NCI-H1092 treated with DMSO at 0.1 percent for 48 hours (cell line): ENCODE measurements around the gene CCDC170.

ENCODE experiments used
- DNase-seq: peaks from one replicate; lab custom pipeline; 2025; lab: John Stamatoyannopoulos, UW

CCDC170 gene

DNA sequence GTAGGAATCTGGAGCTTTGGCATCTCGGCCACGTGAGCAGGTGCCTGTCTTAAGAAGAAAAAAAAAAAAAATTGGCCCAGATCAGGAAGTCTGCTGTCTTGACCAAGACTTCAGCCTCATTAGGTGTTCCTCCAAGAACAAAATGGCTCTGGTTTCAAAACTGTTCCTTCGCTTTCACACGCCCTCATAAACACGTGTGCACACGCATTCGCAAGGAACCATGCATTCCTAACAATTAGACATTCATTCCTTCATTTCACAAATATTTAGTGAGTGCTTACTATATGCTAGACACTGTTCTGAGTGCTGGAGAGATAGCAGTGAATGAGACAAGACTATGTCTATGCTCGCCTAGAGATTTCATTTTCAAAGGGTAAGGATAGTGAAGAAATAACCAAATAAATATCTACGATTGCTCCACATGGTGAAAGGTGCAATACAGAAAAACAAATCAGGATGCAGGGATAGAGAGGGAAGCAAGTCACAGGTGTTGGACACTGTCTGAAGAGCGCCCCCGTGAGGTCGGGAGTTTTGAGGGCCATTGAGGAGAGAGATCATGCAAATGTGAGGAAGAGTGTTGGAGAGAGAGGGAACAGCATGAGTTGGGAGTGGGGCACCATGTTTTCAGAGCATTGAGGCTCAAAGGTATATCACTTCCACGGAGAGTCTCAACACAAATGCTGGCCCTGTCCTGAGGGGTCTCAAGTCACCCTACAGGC lies 53.3 kb downstream of the CCDC170 start:
- no peak for DNase-seq

DNA sequence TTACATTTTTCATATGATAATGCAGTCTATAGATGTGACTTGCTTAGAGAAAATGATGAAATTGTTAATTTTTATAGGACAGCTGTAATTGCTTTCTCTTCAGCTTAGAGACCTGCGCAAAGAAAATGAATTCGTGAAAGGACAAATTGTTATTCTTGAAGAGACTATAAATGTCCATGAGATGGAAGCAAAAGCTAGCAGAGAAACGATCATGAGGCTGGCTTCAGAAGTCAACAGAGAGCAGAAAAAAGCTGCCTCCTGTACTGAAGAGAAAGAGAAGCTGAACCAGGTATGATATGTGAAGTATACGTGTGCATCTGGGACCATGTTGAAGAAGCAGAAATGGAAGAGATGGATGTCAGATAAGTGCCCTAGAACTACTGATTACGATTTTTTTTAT lies 54.4 kb downstream of the CCDC170 start:
- DNase-seq = no peak

DNA sequence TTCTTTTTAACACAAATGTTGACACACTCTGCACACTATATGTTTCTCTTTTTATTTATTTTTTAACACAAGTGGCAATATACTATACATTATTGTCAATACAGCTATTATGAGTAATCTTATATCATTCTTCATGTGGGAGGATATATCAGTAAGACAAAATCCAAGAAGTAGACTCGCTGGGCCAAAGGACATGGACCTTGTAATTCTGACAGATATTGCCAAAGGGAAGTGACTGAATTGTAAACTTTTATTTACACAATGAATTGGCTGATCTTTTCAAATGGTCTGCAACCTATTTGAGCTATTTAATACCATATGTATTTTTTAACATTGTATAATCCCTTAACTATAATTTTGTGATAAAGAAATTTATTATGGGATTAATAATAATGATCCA lies 56.0 kb downstream of the CCDC170 start:
- no peak for DNase-seq

DNA sequence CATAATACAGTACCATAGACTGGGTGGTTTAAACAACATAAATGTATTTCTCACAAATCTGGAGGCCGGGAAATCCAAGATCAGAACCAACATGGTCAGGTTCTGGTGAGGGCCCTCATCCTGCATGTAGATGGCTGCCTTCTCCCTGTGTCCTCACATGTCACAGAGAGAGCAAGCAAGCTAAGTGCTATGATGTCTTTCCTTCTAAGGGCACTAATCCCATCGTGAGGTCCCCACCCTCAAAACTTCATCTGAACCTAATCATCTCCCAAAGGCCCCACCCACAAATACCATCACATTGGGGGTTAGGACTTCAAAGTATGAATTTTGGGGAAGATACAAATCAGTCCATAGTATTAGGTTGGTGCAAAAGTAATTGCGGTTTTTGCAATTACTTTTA lies 56.8 kb downstream of the CCDC170 start:
- DNase-seq = no peak

DNA sequence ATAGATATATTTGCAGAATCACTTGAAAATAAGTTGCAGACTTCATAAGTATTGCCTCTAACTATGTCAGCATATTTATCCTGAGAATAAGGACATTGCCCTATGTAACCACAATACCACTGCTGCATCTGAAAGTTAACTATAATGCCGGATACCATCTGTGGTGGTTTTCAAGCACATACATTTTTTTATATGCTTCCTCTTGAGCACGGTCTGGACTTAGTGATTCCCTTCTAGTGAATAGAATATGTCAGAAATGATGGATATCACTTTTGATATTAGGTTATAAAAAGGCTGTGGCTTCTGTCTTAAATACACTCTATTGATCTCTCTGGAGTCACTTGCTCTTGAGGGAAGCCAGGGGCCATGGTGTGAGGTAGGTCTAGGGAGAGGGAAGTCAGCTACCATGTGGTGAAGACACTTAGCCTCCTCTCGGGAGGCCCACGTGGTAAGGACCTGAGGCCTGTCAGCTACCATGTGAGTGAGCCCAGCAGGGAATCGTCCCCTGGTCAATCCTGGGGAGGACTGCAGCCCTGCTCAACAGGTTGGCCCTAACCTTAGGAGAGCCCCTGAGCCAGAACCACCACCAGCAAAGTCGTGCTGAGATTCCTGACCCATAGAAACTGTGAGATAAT lies 57.5 kb downstream of the CCDC170 start:
- DNase-seq = no peak

DNA sequence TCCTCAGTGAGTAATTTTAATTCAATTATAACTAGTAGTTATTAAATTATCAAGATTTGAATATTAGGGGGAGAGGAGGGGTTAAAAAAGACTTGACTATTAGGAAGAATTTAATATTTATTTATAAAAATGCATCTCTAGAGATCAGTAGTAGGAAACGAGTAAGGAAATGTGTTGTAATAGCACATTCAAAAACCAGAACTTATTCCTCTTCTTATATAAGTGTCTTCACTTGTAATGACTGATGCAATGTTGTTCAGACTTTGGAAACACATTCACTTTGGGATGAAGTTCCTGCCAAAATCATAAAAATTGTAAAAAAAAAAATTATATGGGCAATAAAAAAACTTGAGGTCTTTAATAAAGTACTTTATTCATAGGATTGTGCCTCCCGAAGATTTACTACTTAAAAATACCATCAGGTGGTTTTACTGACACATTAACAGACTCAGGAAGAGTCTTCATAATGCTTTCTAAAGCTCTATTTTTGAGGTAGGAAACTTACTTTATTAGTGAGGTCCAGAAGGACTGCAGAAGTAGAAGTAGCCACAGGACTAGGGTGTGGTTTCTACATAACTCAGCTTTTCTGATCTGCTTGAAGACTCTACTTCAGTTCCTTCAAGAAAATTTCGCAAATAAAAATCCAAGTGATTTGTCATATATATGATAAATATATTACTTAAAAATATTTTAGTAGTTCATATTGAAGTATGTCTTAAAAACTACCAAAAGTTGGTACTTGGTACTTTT lies 59.8 kb downstream of the CCDC170 start:
- no peak for DNase-seq

DNA sequence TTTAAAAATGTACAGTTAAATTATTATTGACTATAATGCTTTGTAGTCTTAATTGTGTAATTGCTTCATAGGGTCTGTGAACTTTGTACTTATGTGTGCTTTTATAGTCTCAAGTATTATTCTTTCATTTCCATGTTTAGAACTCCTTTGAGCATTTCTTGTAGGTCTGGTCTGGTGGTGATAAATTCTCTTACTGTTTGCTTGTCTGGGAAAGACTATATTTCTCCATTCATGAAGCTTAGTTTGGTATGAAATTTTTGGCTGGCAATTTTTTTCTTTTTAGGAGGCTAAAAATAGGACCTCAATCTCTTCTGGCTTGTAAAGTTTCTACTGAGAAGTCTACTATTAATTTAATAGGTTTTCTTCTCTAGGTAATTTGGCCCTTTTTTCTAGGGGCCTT lies 67.4 kb downstream of the CCDC170 start:
- no peak for DNase-seq

DNA sequence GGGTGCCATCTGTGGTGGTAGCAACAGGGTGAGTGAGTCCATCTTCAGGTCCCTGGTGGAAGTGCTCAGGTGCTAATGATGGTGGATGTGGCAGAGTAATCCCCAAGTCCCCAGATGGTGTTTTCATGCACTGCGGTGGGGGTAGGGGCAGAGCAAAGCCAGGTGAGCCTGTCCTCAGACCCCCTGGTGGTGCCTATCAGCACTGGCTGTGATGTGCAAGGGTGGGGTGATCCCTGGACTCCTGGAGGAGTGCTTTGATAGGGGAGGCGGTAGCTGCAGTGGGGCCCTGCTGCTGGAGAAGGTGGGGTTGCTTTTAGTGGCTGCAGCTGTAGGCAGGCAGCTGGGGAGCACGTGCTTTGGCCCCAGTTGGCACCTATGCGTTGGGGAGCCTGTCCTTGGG lies 70.8 kb downstream of the CCDC170 start:
- DNase-seq = no peak

DNA sequence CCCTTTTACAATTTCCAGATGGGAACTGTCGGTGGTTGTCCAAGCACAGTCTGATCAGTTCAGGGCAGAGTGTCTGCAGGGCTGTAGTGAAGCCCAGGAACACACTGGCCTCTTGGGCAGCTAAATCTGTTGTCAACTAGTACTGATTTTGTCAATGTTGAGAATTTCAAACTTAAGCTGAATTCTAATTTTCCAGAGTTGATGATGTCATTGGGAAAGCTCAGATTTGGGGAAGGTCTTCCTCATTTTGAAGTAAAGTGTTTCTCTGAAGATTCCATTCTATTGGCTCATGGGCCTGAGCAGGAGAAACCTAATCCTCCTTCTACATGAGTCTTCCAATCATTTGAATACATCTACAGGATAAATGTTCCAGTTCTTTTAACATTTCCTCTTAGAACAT lies 72.1 kb downstream of the CCDC170 start:
- no peak for DNase-seq

DNA sequence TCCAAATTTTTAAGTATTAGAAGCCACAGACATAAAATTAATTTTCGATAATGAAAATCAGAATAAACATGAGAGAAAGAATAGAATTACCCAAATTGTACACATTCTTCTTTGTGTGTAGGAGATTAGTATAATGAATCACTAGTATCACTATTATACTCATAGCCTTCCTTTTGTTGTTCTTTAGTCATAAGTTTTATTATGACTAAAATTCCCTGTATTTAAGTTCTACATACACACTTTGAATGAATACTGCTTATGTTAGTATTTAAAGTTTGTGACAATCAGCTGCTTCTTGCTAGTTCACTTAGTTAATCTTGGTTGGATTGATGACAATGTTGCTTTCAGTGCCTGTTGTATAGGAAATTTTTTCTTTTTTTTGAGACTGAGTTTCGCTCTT lies 72.7 kb downstream of the CCDC170 start:
- DNase-seq = no peak

DNA sequence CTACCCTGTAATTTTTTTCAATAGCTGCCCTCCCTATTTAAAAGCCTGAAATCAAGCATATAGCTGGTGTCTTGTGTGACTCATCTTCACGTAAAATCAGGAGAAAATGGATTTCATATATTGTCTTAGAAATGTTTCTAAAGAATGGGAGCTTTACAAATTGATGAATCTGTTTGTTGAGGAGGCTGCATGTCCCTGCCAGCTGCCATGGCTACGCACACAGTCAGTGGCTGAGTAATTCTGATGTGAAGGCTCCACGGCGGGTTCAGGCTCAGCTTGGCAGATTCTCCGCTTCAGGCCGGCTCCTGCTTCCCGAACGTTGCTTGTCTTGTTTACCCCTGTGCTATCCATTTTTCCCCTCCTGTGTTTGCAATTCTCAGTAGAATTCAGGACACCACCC lies 82.8 kb downstream of the CCDC170 start:
- no peak for DNase-seq

DNA sequence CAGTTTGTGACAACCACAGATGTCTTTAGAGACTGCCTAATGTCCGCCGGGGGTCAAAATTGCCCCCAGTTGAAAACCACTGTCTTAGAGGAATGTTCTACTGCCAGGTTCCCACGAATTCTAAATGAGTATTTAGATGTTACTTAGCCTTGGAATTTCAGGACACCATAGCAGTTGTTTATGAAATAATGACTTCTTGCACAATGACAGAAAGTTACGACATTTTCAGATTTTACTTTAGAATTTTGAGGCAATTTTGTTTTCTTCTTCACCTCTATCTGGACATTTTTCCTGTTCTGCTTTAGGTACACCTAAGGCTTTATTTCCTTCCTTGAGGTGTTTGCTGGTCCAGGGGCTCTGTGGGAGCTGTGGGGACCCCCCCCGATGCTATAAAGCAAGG lies 83.4 kb downstream of the CCDC170 start:
- DNase-seq = no peak

DNA sequence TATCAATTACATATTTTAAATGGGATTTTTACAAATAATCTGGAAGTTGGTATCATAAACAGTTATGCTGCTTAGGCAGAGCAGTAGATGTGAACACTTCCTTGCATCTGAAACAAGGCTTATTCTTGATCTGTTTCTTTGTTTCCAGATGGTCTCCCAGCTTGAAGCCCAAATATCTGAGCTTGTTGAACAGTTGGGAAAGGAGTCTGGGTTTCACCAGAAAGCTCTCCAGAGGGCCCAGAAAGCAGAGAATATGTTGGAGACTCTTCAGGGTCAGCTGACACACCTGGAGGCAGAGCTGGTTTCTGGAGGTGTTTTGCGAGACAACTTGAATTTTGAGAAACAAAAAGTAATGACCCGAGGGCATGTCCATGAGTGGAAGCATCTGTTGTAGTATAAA lies 91.9 kb downstream of the CCDC170 start:
- DNase-seq = no peak

DNA sequence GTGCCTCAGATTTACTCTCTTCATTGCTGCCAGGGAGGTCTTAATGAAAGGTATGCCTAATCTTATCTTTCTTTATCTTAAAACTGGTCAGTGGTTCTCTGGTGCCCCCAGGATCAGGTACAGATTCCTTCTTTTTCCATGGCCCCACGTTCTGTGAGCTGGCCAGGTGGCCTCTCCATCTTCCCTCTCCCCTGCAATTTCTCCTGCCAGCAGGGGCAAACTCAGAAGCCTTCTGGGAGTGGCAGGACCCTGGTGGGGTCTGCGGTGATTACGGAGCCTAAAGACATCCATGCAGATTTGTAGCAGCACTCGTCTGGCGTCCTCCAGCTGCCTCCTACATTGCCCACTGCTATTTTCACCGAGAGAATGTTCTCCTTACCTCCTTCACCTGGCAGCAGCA lies 95.8 kb downstream of the CCDC170 start:
- no peak for DNase-seq

DNA sequence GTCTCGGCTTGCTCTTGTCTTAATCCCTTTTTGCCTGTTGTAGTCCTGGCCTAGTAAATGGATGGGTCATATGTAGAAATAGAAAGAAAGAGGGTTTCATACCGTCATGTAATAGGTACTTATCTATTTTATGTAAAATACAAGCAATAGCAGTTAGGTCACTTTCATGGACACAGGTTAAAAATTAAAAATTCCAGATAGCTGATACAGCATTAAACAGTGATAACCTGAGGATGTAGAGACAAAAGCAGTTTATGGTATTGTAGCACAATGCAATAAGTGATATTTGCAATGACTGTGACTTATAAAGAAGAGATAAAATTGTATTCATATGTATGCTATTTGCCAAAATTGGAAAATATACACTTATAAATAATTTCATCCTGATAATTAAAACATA lies 96.9 kb downstream of the CCDC170 start:
- DNase-seq = no peak

DNA sequence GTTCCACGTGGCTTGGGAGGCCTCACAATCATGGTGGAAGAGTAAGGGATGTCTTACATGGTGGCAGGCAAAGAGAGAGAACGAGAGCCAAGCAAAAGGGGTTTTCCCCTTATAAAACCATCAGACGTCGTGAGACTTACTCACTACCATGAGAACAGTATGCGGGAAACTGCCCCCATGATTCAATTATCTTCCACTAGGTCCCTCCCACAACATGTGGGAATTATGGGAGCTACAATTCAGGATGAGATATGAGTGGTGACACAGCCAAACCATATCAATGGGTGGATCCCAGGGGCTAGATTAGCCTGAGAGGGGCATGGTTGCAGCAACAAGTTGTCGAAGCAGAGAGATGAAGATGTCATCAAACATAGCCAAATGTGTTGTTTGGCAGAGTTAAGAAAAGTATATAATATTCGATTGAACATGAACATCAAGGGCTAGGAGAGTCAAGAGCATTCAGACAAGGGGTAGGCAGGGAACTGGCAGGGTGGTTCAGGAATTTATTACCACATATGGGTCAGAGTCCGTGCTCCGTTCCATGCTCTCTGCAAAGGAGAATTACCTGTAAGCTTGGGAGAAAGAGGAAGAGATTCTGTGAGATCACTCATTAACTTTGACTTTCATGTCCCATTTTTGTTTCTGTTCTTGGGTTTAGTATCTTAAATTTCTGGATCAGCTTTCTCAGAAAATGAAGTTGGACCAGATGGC lies 98.8 kb downstream of the CCDC170 start:
- no peak for DNase-seq

DNA sequence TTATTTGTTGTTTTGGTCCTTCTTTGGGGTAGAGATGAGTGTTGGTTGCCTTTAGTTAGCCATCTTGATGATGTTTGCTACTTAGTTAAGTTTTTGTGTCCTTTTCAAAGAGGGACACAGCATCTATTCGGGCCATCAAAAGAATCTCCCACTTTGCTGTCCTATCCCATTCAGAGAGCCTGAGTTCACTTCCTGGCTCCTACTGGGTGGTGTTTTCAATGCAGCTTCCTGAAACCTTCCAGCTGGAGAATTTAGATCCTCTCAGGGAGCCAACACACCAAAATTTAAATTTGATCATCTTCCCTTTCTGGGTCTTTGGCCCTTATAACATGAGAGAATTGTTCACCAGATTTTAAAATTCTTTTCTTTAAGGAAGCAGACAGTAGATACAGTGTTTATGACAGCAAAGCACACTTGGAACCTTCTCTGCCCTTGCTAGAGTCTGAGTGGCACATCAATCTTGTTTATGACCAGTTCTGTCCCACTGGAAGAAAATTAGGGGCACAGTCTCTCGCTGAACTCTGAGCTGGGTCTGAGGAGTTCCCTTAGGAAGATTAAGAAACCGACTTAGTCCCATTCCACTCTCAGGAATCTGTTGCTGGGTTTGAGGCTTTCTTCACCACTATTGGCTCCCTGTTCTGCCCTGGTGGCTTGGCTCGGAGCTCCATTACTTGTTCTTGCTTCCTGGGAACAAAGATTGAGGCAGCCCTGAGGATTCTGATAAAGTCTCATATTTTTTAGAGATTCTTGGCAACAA lies 115.5 kb downstream of the CCDC170 start:
- no peak for DNase-seq

DNA sequence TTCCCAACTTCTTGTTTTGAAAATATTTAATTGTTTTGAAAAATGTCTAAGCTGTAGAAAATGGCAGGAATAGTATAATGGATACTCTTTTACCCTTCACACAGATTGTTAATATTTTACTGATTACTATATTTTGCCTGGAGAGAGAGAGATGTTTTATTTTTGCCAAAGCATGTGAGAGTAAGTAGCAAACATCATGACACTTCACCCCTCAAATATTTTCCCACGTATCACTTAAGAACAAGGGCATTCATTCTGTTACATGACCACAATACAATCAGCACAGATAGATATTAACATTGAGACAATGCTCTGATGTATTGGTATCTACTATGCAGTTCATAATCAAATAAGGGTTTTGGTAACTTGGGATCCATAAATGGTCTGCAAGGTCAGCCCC lies 116.5 kb downstream of the CCDC170 start:
- no peak for DNase-seq

DNA sequence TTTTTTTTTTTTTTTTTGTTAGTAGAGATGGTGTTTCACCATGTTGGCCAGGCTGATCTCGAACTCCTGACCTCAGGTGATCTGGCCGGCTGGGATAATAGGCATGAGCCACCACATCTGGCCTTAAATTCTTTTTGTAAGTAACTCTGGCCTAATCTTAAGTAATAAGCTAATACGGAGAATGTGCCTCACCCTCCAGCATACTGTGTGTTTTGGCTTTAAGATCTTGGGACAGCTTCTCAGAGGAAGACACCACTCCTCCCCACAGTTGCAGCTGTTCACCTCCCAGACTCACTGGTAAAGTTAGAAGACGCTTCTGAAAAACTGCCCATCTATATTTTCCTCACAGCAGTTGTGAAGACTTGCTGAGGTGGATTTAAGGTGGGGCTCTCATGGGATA lies 120.8 kb downstream of the CCDC170 start:
- DNase-seq = no peak

DNA sequence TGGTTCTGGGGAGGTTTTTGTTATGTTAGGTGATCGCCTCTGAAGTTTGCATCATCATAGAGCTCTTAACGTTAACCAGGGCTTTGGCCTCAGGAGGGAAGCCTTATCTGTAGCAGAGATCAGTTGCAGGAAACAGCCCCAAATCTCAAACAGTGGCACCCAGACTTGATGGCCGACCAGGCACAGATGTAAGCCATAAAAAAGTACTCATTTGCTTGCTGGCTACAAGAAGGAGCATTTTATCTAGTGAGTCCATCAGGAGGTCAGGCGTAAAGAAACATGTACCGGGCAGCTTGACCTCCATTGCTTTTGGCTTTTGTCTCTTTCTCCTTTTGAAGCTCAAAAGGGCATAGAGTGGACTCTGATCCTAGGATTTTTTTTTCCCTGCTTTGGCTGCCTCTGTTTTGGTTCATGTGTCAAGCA lies 122.3 kb downstream of the CCDC170 start:
- DNase-seq = no peak

DNA sequence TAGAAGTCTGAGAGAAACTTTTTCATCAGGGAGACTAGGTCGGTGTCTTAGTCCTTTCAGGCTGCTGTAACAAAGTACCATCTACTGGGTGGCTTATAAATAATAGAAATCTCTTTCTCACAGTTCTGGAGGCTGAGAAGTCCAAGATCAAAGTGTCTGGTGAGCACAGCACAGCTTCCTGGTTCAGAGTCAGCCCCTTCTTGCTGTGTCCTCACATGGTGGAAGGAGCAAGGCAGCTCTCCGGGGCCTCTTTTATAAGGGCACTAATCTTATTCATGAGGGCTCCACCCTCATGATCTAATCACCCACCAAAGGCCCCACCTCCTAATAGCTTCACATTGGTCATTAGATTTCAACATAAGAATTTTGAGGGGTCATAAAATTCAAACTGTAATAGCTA lies 122.8 kb downstream of the CCDC170 start:
- DNase-seq = no peak

DNA sequence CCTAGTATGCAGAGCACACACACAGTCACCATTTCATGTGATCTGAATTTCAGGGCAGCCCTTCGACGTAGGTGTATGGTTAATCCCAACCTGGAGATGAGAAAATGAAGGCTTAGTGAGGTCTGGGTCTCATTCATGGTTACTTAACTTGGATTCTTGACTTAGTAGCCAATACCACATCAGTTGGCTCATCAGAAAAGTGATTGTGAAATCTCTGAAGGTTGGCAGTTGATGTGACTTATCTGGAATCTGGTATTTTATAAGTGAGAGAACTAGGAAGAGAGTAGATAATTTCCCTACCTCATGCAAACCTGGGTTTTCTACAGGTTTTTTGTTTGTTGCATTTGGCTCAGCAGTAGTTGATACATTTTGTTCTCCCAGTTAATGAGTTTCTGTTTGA lies 123.7 kb downstream of the CCDC170 start:
- no peak for DNase-seq
